DMS 273 (cell line): Measurements from ENCODE around the gene BRF1.

Source experiments
- DNase-seq: peaks from one replicate; lab custom pipeline; 2025; ENCODE audit not compliant: unreplicated experiment; lab: John Stamatoyannopoulos, UW

BRF1 gene

DNA sequence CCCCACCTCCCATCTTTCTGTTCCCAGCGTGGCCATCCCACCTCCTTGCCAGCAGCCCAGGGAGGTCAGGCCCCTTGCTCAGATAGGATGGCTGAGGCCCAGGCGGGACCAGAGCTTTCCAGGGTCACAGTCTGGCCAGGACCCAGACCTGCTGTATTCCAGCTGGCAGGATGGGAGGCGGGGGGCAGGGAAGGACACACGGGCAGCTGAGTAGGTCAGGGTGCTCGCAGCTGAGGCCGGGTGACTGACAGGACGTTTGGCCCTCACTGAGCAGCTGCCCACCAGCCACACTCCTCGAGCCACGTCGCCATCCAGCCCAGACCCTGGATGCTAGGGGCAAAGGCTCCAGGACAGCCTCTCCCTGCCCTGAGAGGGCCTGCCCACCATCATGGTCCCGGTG is 123.7 kb downstream of the BRF1 start:
- no peak for DNase-seq

DNA sequence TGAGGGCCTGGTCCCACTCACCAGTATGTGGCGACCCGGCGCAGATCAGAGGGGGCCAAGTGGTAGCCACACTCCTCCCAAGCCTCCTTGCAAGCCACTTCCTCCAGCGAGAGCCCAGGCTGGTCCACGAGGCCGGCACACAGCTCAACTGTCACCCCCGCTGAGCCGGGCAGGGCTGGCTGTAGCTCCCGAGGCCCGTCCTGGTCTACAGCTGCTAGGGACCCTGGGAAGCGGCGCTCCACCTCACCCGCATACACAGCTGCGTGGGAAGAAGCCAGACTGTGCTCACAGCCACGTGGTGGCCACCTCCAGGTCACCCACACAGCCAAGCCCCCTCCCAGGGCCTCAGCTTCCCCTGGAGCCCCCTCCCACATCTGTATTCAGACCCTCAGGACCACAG is 124.3 kb downstream of the BRF1 start:
- no peak for DNase-seq

DNA sequence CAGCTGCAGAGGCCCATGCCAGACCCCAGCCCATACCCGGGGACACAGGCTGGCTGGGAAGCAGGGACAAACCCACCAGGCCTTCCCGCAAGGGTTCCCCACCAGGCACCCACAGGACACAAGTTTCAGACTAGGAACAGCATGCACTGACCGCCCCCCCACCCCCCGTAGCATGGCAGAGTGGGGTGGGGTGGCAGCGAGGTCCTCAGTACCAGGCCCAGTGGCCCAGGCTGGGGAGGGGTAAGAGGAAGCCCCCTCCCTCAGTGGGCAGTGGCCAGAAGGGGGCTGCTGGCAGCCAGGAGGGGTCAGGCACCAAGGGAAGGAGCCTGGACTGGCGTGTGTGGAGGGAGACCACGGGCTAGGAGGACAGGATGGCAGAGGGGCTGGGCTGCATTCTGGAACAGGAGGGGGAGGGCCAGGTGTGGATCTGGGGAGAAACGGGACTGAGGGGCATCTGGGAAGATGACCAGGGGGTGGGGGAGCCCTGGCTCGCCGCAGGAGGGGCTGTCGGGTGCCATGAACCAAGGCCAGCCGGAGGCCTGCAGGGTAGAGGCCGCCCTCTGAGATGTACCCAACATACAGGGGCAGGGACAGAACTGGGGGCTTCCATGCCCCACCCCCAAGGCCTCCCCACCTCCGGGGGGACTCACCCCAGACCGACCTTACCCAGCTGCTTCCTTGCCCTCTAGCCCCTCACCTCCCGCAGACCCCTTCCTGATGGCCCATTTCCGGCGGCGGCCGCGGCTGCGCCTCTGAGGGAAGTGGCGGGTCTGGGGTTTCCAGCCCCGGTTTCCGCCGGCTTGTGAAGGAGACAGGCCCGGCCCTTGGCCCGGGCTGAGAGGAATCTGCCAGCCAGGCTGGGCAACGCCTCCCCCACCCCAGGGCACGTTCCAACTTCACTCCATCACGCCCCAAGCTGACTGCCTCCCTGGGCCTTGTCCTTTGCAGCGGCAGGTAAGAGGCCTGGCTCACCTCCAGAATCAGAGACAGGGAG is 126.6 kb downstream of the BRF1 start:
- no peak for DNase-seq

DNA sequence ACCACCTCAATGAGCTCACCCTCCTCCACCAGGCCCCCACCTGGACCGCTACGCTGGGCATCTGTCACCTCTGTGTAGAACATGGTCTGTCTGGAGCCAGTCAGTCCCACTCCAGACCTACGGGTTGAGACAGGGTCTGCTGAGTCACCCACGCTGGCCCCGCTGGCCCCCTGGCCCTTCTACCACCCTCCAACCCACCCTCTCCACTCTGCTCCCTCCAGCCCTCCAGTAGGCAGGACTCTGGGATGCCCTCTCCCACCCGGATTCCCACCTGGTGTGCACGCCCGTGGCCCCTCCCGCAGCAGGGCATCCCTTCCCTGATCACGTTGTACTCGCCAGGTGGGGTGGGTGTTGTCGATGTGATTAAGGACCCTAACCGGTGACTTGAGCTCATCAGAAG is 127.7 kb downstream of the BRF1 start:
- DNase-seq, result no peak

DNA sequence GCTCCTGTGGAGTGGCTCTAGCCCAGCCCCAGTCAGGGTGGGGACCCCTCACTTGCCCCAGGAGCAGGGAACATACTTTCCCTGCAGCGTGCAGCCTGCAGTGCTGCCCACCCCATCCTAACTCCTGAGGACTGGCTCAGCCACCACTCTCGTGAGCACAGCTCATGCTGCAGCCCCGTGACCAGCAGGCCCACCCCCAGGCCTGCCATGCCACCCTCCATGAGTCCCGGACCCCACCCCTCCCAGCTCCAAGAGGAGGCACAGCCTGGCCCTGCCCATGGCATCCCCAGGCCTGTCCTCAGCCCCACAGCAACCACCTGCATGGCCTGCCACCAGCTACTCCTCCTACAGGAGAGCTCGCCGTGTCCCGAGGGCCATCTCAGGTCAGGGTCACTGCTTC is 128.3 kb downstream of the BRF1 start:
- no peak for DNase-seq

DNA sequence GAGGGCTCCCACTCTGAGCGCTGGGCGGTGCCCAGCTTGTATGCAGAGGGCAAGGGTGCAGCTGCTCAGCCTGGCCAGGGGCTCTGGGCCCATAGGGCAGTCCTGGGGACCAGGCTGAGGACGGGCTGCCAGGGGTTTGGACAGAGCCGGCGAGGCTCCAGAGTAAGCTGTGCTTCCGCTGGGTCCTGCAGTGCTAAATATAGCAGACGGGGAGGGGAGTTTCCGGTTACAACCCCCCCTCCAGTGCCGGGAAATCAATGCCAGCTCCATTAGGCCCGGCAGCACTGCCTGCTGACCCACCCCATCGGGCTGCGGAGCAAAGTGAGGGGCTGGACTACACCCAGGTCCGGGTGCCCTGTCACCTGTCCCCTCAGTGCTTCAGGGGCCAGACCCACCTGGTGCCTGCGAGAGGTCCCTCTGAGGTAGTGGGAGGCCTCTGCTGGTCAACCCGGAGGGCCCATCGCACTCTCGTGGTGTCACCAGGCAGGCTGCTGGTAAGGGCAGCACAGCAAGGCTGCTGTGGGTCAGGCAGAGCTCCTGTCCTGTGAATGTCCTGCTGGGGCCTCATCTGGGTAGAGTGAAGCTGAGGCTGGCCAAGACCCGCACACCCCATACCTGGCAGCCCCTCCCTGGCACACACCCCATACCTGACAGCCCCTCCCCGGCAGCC is 129.7 kb downstream of the BRF1 start:
- DNase-seq, result peak; percentile 64

DNA sequence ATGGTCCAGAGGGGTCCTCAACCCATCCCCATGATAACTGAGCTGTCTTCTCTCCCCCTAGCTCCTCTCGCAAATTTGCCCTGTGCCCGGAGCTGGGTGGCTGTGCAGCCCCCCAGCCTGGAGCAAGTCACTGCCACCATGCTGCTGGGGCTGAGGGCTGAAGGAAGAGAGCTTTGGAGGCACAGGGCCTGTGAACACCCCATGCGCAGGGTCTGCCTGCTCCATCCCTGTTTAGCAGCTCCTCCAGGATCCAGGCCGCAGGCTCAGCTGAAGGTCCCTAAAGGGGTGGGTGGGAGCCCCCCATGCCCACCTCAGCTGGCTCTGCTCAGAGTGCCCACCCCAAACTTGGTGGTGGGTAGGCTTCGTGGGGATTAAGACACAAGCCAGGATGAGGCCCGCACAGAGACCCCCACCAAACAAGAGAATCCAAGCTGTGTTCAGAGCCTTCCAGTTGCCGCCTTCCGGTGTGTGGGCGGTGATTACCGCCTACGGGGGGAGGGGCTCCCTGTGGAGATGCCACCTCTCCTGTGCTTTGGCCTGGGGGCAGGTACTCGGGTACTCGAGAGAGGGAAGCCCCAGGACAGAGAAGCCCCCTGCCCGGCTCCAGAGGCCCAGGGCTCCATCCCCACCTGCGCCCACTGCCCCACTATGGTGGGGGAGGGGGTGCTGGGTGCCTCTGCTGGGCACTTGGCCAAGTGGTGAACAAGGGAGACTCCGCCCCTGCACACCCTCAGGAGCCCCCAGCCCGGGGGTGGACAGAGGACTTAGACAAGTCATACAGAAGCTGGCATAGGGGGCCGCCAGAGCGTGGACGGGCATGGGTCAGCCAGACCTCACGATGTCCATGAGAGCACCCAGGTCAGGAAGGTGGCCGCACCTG is 130.8 kb downstream of the BRF1 start:
- DNase-seq, result peak; percentile 45

DNA sequence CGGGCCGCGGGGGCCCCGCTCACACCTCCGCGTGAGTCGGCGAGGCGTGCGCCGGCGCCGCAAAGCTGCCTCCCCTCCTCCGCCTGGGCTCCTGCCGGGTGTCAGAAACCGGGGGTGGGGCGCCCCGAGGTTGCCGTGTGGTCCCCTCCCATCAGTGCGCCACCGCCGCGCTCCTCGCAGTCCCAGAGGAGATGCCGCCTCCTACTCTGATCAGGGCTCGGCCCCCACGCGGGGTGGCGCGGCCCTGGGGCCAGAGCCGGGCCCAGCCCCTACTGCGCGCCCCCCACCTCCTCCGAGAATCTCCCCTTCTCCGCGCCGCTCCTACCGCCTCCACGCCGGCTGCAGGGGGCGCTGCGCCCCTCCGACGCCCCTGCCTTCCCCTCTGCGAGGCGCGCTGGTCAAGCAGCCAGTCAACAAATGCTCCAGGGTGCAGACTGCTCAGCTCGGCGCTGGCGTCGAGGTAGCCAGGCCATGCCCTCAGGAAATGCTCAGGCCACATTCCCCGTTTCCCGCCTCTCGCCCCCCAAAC is 131.8 kb downstream of the BRF1 start:
- DNase-seq, result peak; percentile 83

DNA sequence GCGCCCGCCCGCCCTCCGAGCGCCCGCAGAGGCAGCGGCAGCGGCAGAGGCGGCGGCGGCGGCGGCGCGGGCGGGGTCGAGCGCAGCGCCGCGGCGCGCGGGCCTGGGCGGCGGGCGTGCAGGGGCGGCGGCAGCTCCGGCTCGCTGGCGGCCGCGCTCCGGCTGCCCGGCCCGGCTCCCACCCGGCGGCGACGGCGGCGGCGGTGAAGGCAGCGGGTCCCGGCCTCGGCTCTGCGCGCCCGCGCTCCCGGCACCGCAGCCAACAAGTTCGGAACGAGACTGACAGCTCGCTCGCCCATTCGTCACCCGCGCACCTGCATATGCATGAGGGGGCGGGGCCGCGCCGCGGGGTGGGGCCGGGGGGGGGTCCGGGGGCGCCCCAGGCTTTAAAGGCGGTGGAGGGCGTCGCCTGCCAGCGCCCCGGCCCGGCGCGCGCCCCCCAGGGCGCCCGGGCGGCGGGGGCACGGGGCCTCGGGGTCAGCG is 132.3 kb downstream of the BRF1 start, which contains the start of gene JAG2:
JAG2 (minus strand) TSS at position 281 of the 483 bp plus-strand sequence. CDS start 356 bp downstream, outside the sequence.
- DNase-seq, result peak; percentile 89

DNA sequence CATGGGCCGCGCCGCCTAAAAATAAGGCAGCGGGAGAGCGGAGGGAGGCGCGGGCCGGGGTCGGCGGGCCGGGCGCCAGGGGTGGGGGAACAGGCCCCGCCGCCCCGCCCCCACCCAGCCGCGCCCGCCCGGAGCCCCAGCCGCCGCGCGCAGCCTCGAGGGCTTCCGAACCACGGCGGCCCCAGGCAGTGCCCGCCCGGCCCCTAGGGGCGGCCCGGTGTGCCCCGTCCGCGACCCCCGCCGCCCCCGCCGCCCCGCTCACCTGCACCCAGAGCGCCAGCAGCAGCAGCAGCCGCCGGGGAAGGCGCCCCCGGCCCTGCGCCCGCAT is 132.7 kb downstream of the BRF1 start:
- DNase-seq, result peak; percentile 71

DNA sequence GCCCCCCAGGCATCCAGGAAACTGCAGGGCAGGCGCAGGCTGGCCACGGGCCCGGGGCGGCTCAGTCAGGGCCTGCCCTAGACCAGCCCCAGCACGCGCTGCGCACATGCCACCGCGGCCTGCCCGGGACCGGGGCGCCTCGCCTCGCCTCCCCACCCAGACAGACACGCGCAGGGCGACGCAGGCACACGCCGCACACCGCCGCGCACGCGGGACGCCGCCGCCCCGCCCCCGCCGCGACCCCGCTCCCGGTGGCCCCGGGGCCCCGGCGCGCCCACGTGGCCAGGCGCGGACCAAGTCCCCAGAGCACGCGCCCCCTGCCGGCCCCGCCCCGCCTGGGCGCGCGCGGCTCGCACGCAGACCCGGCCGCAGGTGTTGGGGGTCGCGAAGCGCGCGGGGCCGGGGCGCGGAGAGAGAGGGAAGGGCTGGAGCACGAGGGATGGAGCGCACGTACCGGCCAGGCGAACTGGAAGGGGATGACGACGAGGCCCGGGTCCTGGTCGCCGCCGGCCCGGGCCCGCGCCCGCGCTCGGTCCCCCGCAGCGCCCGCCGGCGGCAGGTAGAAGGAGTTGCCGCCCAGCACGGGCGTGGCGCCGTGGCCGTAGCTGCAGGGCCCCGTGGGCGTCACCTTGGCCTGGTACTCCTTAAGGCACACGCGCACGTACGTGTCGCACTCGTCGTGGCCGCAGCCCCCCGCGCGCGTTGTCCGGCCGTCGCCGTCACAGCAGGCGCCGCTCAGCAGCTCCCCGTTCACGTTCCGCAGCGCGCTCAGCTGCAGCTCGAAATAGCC is 133.3 kb downstream of the BRF1 start:
- DNase-seq, result peak; percentile 89

DNA sequence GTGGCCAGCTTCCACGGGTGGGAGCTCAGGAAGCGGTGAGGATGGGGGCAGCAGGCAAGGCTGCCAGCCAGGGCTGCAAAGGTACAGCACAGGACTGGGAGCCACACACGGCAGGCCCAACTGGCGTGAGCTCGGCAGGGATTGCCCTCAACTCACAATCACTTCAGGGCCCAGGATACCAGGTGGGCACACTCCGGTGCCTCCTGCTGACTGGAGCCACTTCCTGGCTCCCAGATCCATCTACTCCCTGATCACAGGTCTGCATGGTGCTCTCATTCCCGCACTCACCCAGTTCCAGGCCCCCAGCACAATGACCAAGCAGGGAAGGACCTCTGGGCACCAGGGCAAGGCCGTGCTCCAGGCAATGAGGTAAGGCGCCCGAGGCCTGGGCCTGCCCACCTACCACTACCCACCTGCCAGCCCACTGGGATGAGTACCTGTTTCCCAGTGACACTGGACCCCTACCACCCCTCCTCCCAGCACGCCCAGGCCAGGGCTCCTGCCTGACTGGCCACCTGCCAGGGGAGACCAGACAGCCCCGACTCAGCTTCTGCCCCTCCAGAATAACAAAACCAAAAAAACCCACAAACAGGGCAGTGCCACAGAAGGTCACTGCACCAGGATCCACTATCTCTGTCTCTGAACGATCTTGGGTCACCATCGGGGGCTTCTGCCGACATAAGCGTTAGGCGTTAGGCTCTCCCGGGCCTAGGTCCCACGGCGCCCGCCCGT is 134.1 kb downstream of the BRF1 start:
- DNase-seq, result peak; percentile 78

DNA sequence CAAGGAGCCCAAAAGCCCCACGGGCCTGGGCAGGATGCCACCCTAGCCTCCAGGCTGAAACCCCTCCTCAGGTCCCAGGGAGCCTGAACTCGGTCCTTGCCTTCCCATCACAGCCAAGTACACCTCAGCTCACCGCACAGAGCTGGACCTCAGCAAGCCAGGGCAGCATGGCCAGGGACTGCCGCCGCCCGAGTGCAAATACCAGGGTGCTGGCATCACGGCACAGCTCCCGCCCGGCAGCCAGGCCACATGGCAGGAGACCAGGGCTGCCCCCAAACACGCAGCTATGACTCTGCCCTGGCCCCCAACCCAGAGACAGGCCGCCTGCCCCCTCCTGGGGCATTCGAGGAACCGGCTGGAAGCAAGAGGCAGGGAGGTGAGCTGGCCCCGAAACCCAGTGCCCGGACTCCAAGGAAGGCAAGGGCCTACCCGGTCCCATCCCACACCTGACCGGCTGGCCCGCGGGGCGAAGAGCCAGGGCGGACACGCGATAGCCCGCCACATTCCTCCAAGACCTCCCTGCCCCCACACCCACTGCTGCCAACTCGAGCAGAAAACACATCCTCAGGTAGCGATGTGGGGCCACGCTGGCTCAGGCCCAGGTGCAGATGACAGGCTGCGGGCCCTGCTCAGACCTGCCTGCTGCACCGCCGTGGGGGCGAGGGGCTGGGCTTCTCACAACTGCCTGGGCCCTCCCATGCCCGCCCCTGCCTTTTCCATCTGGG is 134.9 kb downstream of the BRF1 start:
- DNase-seq, result peak; percentile 75

DNA sequence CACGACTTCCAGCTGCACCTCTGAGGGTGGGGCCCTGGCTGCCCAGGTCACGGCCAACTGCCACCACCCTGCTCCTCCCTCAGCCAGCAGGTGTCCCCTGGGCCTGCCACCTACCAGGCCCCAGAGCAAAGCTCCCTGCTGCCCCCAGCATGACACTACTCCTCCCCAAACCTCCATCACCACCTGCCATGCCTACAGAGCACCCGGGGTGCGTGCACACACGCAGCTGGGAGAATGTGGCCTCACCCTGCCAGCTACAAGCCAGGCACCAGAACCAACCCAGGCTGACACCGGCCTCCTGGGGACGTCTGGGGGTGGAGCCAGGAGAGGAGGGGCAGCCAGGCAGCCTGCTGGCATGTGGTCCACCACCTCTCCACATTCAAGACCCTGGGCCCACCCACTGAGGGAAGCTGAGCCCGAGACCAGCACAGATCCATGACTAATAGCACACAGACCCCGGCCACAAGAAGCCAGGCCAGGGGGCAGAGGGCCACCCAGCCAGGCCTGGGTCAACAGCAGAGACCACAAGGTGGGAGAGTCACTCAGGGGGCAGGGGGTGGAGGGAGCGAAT is 135.6 kb downstream of the BRF1 start:
- DNase-seq, result peak; percentile 80

DNA sequence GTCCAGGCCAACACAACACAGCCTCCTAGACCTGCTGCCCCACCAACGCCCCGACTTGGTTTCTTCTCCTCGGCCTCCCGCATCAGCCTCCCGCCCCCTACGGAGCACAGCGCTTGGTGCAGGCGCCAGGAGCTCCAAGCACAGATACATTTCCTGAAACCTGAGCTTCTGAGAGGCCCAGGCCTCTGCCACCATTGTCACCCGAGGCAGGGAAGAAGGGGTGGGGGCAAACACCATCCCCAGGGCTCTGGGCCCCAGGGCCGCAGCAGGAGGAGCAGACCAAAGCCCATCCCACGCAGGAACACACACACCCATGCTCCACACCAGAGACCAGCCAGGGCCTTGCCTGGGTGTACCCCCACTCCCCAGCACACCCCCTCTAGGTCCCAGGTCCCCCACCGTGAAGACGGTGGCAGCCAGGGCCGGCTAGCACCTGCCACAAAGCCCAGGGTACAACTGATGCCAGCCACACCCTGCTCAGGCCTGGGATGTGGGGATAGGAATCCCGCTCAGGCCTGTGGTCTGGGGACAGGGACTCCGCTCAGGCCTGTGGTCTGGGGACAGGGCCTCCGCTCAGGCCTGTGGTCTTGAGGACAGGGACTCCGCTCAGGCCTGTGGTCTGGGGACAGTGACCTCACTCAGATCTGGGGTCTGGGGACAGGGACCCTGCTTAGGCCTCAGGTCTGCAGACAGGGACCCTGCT is 137.6 kb downstream of the BRF1 start:
- no peak for DNase-seq

DNA sequence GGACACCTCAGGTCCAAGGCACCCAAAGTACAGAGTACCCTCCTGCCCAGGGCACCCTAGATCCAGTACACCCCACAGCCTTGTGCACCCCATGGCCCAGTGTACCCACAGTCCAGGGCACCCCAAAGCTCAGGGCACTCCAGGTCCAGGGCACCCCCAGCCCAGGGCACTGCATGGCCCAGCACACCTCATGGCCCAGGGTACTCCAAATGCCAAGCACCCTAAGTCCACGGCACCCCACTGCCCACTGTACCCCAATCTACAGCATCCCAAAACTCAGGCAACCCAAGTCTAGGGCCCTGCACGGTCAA is 138.2 kb downstream of the BRF1 start:
- no peak for DNase-seq

DNA sequence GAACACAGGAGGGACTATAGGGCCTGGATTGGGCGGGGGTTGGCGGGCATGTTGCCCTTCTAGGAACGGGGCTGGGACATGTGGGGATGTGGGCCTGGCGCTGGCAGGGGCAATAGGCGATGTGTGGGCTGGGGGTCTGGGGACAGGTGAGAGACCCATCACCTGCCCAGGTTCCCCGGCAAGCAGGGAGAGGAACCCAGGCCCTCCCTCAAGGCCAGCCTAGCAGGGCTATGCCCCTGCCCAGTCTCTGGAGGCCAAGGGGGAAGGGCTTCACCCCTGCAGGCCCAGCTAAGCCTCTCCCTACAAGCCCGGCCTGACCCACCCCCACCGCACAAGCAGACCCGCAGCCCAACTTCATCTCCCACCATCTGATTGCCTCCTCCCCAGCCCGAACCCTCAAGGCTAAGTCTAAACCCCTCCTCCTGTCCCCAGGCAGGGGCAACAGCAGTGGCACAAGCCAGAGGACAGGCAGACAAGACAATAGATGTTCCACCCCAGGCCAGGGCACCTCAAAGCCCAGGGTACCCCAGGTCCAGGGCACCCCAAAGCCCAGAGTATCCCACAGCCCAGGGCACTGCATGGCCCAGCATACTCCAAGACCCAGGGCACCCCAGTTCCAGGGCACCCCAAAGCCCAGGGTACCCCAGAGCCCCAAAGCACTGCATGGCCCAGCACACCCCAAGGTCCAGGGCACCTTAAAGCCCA is 138.7 kb downstream of the BRF1 start:
- DNase-seq, result peak; percentile 43
